NT2/D1 (cell line): Measurements from ENCODE around the gene SH3PXD2B.

ENCODE experiments used
- DNase-seq: peaks from one replicate; pipeline ENCODE4 v3.0.0-alpha.2; 2011; ENCODE audit warnings: low read depth, low spot score
- H3K27me3 ChIP-seq: 2 replicates; pipeline ENCODE4 v1.6.0; 2011; ENCODE audit warnings: mild to moderate bottlenecking; ENCODE audit not compliant: insufficient read length, insufficient read depth
- H3K36me3 ChIP-seq: 2 replicates; pipeline ENCODE4 v1.6.1; 2011; ENCODE audit warnings: mild to moderate bottlenecking, low read length, mixed read lengths; ENCODE audit not compliant: insufficient read depth, insufficient read length
- H3K4me1 ChIP-seq: 2 replicates; pipeline ENCODE4 v1.5.1; 2011; ENCODE audit not compliant: insufficient read depth, insufficient read length
- H3K4me3 ChIP-seq: 2 replicates; pipeline ENCODE4 v1.5.1; 2011; ENCODE audit warnings: low read depth; ENCODE audit not compliant: insufficient read length
- H3K9ac ChIP-seq: 2 replicates; pipeline ENCODE4 v1.6.0; 2011; ENCODE audit warnings: low read depth; ENCODE audit not compliant: insufficient read length
- H3K9me3 ChIP-seq: 2 replicates; pipeline ENCODE4 v1.5.1; 2011; ENCODE audit warnings: mild to moderate bottlenecking, low read length; ENCODE audit not compliant: insufficient read depth
- SUZ12 ChIP-seq: IDR thresholded peaks from 2 replicates; pipeline ENCODE4 v1.6.1; 2011; ENCODE audit not compliant: insufficient read length, insufficient read depth; ENCODE audit errors: extremely low read depth
- YY1 ChIP-seq: IDR thresholded peaks from 2 replicates; pipeline ENCODE4 v1.6.1; 2011; ENCODE audit not compliant: insufficient read length, insufficient read depth
- ZNF274 ChIP-seq: IDR thresholded peaks from 2 replicates; pipeline ENCODE4 v1.6.1; 2011; ENCODE audit warnings: mild to moderate bottlenecking, low read depth, low read length

The SH3PXD2B gene

DNA sequence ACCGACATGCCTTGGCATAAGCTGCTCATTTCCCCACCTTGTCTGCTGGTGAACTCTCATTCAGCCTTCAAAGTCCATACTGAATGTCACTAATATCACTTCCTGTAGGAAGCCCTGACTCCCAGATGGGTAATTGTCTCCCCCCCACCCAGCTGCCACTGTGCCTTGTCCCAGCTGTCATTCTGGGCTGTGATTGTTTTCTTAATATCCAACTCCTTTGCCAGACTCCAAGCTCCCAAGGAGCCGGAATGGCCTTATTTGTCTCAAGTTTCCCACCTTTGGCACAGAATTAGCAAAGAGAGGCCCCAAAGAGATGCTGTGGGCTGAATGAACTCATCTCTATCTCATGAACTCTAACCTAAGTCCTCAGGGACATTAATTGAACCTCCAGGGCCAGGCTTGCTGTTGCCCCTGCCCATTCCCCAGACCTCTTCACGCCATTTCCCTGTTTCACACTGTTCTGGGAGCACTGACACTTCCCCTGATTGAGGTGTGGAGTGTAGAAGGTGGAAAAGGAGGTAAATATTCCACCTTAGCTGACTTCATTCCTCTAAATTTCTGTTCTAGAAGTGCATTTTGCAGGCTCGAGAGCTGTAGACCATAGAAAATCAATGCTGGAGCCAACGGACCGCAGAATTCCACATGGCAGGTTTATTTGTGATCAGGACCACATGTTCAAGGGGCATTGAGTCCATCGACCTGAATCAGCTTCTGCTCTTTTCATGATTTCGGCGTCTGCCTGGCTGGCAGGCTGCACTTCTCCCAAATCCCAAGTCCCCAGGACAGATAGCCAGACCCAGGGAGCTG lies 4.9 kb upstream of the SH3PXD2B start:
- Histone ChIP-seq H3K36me3 (no peaks in the 10 kb centered on the region), H3K9me3 (no peaks in the 10 kb centered on the region), H3K9ac (no peak overlapping the region), H3K4me3 (no peak overlapping the region), H3K4me1 (peaks cover 9% of the 10 kb centered on the region), H3K27me3 (peaks cover 10% of the 10 kb centered on the region)
- TF ChIP-seq SUZ12 = no peak
- no peak for TF ChIP-seq ZNF274
- no peak for TF ChIP-seq YY1
- no peak for DNase-seq

DNA sequence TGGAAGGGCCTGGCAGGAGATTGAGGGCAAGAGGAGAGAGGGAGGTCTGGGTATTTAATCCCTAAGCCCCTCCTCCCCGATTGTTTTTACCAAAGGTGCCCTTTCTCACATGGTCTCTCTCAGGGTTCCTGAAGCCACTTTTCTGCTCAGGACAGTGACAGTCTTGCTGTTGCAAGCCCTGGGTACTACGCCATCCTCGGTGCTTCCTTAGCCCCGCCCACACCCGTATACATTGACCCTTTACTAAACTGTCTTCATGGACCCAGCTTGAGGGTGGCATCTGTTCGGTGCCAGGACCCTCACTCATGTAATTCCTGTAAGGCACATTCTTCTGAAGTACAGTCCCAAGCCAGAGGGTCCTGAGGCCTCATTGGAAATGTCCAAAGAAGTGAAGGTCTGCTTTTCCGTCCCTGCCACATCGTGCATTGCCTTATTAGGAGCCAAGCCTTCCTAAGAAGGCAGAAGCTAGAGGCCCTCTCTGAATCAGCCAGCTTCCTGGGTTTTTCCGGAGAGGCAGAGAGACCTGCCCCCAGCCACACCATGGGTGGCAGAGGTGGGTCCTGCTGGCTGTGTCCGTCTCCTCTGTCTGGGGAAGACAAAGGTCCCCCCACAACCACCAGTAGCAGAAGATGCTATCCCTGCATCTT lies 1.9 kb upstream of the SH3PXD2B start:
- H3K4me3 ChIP-seq = no peak overlapping the region
- no peak for TF ChIP-seq ZNF274
- no peak for TF ChIP-seq SUZ12
- TF ChIP-seq YY1 = no peak
- peak overlapping the region; percentile 76 for H3K9ac ChIP-seq
- H3K4me1 ChIP-seq = peaks cover 12% of the 10 kb centered on the region
- H3K27me3 ChIP-seq = peaks cover 6% of the 10 kb centered on the region
- no peak for DNase-seq
- peaks cover 2% of the 10 kb centered on the region for H3K36me3 ChIP-seq
- no peaks in the 10 kb centered on the region for H3K9me3 ChIP-seq

DNA sequence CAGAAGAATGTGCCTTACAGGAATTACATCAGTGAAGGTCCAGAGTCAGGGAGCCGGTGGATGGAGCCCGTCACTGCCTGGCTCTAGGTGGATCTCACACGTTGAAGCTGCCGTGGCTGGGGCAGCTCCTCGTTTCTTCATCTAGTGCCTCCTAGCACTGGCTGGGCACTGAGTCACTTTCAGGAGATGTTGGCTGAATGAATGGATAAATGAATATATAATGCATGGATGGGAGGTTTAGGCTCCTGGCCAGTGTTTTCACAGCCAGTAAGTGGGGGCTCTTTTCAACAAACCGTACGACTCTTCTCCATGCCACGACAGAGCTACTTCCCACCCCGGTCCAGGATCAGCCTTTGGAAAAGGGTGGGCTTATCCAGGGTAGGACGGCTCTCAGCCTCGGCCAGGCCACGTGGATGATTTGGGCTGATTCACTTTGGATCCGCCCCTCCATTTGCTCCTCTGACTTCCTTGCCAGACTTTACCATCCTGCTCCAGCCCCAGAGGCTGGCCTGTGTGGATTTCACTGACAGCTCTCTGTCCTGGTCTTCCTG lies 1.3 kb upstream of the SH3PXD2B start:
- DNase-seq = no peak
- peaks cover 3% of the 10 kb centered on the region for H3K36me3 ChIP-seq
- peaks cover 6% of the 10 kb centered on the region for H3K27me3 ChIP-seq
- no peak for TF ChIP-seq ZNF274
- no peak for TF ChIP-seq SUZ12
- no peak for TF ChIP-seq YY1
- no peaks in the 10 kb centered on the region for H3K9me3 ChIP-seq
- peaks cover 16% of the 10 kb centered on the region for H3K4me1 ChIP-seq
- H3K4me3 ChIP-seq = no peak overlapping the region
- peak overlapping the region; percentile 76 for H3K9ac ChIP-seq

DNA sequence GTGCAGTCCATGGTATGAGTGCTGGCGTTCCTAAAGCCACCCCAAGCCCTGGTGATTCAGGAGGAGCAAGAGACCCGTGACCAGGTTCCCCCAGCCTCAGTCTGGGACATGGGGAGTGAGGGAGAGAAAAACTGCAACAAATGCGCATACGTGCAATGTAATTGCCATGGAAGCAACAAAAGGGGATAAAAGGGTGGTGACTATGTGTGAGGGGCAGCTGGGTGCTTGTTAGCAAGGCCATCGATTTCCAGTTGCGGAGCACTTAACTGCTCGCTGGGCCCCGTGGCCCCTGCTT lies 709 bp upstream of the SH3PXD2B start:
- DNase-seq = no peak

GRCh38 chr5:172453986-172454357 lies 353 bp downstream of the SH3PXD2B start:
- DNase-seq = no peak
- H3K9ac ChIP-seq = peak overlapping the region; percentile 87

More for the DNA sequence above, 709 bp upstream of the SH3PXD2B start:
- TF ChIP-seq YY1 (no peak), SUZ12 (no peak), ZNF274 (no peak)
- Histone ChIP-seq H3K27me3 (peaks cover 6% of the 10 kb centered on the region), H3K9ac (peak overlapping the region; percentile 76), H3K9me3 (no peaks in the 10 kb centered on the region), H3K4me3 (peak overlapping the region; percentile 53), H3K36me3 (peaks cover 8% of the 10 kb centered on the region), H3K4me1 (peaks cover 16% of the 10 kb centered on the region)

GRCh38 chr5:172453206-172453985 lies 929 bp downstream of the SH3PXD2B start:
- no peaks in the 10 kb centered on the region for H3K27me3 ChIP-seq
- peak overlapping the region; percentile 70 for H3K4me3 ChIP-seq
- peaks cover 16% of the 10 kb centered on the region for H3K4me1 ChIP-seq
- no peaks in the 10 kb centered on the region for H3K9me3 ChIP-seq
- DNase-seq = peak; percentile 58
- peaks cover 13% of the 10 kb centered on the region for H3K36me3 ChIP-seq
- TF ChIP-seq YY1 = no peak
- no peak for TF ChIP-seq SUZ12
- TF ChIP-seq ZNF274 = no peak
- H3K9ac ChIP-seq = peak overlapping the region; percentile 87

More at GRCh38 chr5:172453986-172454357, 353 bp downstream of the SH3PXD2B start:
- TF ChIP-seq SUZ12 (no peak), YY1 (no peak), ZNF274 (no peak)
- H3K27me3 ChIP-seq = peaks cover 2% of the 10 kb centered on the region
- H3K36me3 ChIP-seq = peaks cover 13% of the 10 kb centered on the region
- H3K9me3 ChIP-seq = no peaks in the 10 kb centered on the region
- peak overlapping the region; percentile 70 for H3K4me3 ChIP-seq
- peaks cover 16% of the 10 kb centered on the region for H3K4me1 ChIP-seq
